ENCODE results near the gene GKN2.

The GKN2 gene

DNA sequence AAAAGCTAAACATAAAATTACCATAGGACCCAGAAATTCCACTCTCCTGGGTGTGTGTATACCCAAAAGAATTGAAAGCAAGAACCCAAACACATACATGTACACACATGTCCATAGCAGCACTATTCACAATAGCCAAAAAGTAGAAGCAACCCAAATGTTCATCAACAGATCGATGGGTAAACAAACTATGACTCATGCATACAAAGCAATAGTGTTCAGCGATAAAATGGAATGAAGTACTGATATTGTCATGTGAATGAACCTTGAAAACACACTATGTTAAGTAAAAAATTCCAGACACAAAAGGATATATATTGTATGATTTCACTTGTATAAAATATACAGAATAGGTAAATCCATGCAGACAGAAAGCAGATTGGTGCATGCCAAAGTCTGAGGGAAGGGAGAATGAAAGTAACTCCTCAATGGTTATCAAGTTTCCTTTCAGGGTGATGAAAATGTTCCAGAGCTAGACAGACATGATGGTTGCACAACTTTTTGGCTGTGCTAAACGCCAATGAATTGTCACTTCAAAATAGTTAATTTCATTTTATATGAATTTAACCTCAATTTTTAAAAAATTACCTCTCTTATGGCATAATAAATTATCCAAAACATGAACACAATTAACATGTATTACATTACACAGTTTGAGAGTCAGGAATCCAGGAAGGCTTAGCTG is 35.5 kb downstream of the GKN2 start:
- Histone ChIP-seq H3K4me3 (ENCODE audit: low read depth, low read length) (no peak overlapping the region), H3K36me3 (ENCODE audit: control insufficient read depth in 2 of 2, insufficient read depth in 1 of 2, low read length in 2 of 2) (no peaks in the 10 kb centered on the region), H3K27ac (ENCODE audit: extremely low read depth, low read depth, low read length) (no peak overlapping the region), H3K4me1 (ENCODE audit: control insufficient read depth, insufficient read depth, low read length) (no peaks in the 10 kb centered on the region), H3K9me3 (ENCODE audit: control insufficient read depth, insufficient read depth, low read depth, low read length) (no peaks in the 10 kb centered on the region)
- ChIA-PET POLR2A (no interaction called here), CTCF (interaction anchor here (0.6 to 3.0 kb wide), 3 partner anchors 166 to 626 kb away, joined by 3 to 12 read pairs (median 5); no protein-coding TSS in a partner anchor)
- TF ChIP-seq WT1 (tag by site-specific recombination; IDR thresholded peaks at IDR 0.05) = no peak
- TF ChIP-seq ZNF558 (tag by site-specific recombination; IDR thresholded peaks at IDR 0.05) = no peak
- no peak for TF ChIP-seq ZNF133 (tag by site-specific recombination; IDR thresholded peaks at IDR 0.05)
- TF ChIP-seq, protein P1, sequence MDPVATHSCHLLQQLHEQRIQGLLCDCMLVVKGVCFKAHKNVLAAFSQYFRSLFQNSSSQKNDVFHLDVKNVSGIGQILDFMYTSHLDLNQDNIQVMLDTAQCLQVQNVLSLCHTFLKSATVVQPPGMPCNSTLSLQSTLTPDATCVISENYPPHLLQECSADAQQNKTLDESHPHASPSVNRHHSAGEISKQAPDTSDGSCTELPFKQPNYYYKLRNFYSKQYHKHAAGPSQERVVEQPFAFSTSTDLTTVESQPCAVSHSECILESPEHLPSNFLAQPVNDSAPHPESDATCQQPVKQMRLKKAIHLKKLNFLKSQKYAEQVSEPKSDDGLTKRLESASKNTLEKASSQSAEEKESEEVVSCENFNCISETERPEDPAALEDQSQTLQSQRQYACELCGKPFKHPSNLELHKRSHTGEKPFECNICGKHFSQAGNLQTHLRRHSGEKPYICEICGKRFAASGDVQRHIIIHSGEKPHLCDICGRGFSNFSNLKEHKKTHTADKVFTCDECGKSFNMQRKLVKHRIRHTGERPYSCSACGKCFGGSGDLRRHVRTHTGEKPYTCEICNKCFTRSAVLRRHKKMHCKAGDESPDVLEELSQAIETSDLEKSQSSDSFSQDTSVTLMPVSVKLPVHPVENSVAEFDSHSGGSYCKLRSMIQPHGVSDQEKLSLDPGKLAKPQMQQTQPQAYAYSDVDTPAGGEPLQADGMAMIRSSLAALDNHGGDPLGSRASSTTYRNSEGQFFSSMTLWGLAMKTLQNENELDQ (tag by site-specific recombination; IDR thresholded peaks at IDR 0.05; ENCODE audit: low read depth) = no peak
- TF ChIP-seq ZNF530 (tag by site-specific recombination; IDR thresholded peaks at IDR 0.05; ENCODE audit: low read depth) = no peak
- no peak for TF ChIP-seq ZNF747 (tag by site-specific recombination; IDR thresholded peaks at IDR 0.05)
- TF ChIP-seq ZNF843 (tag by site-specific recombination; IDR thresholded peaks at IDR 0.05) = no peak
- no peak for TF ChIP-seq ZNF132 (tag by site-specific recombination; IDR thresholded peaks at IDR 0.05; ENCODE audit: borderline replicate concordance)
- no peak for TF ChIP-seq ZNF184 (tag by site-specific recombination; IDR thresholded peaks at IDR 0.05)
- TF ChIP-seq ZNF266 (tag by site-specific recombination; IDR thresholded peaks at IDR 0.05; ENCODE audit: low read depth) = no peak
- no peak for TF ChIP-seq ZNF324 (tag by site-specific recombination; IDR thresholded peaks at IDR 0.05)
- TF ChIP-seq ZNF518A (tag by site-specific recombination; conservative IDR thresholded peaks at IDR 0.05; ENCODE audit: low read depth) = no peak
- no peak for TF ChIP-seq PRDM10 (tag by site-specific recombination; IDR thresholded peaks at IDR 0.05)
- no peak for TF ChIP-seq ZNF510 (tag by site-specific recombination; IDR thresholded peaks at IDR 0.05; ENCODE audit: insufficient replicate concordance)
- no peak for TF ChIP-seq SP7 (tag by site-specific recombination; IDR thresholded peaks at IDR 0.05)
- TF ChIP-seq ZNF426 (tag by site-specific recombination; IDR thresholded peaks at IDR 0.05) = no peak
- TF ChIP-seq ZNF785 (tag by site-specific recombination; IDR thresholded peaks at IDR 0.05) = no peak
- TF ChIP-seq ZNF585B (tag by site-specific recombination; IDR thresholded peaks at IDR 0.05) = no peak
